ENCODE measurements around the gene IMP3. TPM values are rescaled to one million over a fixed set of nuclear protein-coding genes. Genes with fewer than 3 reads are reported as not detected.

IMP3 gene
- total RNA-seq, 1 donor from 2014 or later = 90.1 TPM

- intact Hi-C loops (cut with micrococcal nuclease) = no loop called here
Observed at GRCh38 chr15:75673426-75674235, 33.6 kb upstream of the IMP3 start.

- intact Hi-C loops (cut with micrococcal nuclease) = no loop called here
Observed at GRCh38 chr15:75672646-75673425, 32.8 kb upstream of the IMP3 start.

- intact Hi-C loops (cut with micrococcal nuclease) = no loop called here
Observed at GRCh38 chr15:75671730-75672602, 31.9 kb upstream of the IMP3 start.

- intact Hi-C loops (cut with micrococcal nuclease) = no loop called here
Observed at GRCh38 chr15:75669879-75670212, 29.8 kb upstream of the IMP3 start.

GRCh38 chr15:75669191-75669878, 29.3 kb upstream of the IMP3 start:
- intact Hi-C loops (cut with micrococcal nuclease) = no loop called here

- intact Hi-C loops (cut with micrococcal nuclease) = no loop called here
Observed at GRCh38 chr15:75666823-75667501, 26.9 kb upstream of the IMP3 start.

- intact Hi-C loops (cut with micrococcal nuclease) = no loop called here
Observed at GRCh38 chr15:75663931-75664421, 24.0 kb upstream of the IMP3 start.

- intact Hi-C loops (cut with micrococcal nuclease) = no loop called here
Observed at GRCh38 chr15:75662823-75663519, 22.9 kb upstream of the IMP3 start.

GRCh38 chr15:75661756-75662140, 21.7 kb upstream of the IMP3 start:
- intact Hi-C loops (cut with micrococcal nuclease) = no loop called here

- intact Hi-C loops (cut with micrococcal nuclease) = no loop called here
Observed at GRCh38 chr15:75661100-75661755, 21.2 kb upstream of the IMP3 start.

GRCh38 chr15:75659928-75660645, 20.1 kb upstream of the IMP3 start:
- intact Hi-C loops (cut with micrococcal nuclease) = no loop called here

- intact Hi-C loops (cut with micrococcal nuclease) = no loop called here
Observed at GRCh38 chr15:75659141-75659771, 19.2 kb upstream of the IMP3 start.

- intact Hi-C loops (cut with micrococcal nuclease) = no loop called here
Observed at GRCh38 chr15:75656813-75657212, 16.8 kb upstream of the IMP3 start.

- intact Hi-C loops (cut with micrococcal nuclease) = no loop called here
Observed at GRCh38 chr15:75656331-75656730, 16.3 kb upstream of the IMP3 start.

- intact Hi-C loops (cut with micrococcal nuclease) = no loop called here
Observed at GRCh38 chr15:75655931-75656330, 15.9 kb upstream of the IMP3 start.

GRCh38 chr15:75654201-75654907, 14.3 kb upstream of the IMP3 start:
- intact Hi-C loops (cut with micrococcal nuclease) = no loop called here

GRCh38 chr15:75653347-75653913, 13.4 kb upstream of the IMP3 start:
- intact Hi-C loops (cut with micrococcal nuclease) = no loop called here

Measured in T-helper 1 cell treated with Interleukin-12 subunit alpha and Interleukin-12 subunit beta and Interleukin-4 antibody, amounts not matched to agents 30 ng/mL and 1 ng/mL, for 36 hours (primary cell).